Retinal pigment epithelial cell (primary cell): Measurements from ENCODE around the gene UGT8.
A peak's percentile ranks its signal among the peaks of the same experiment; 100 is the strongest.

Source experiments
- DNase-seq: peaks from one replicate; pipeline ENCODE4 v3.0.0-alpha.2; 2010; ENCODE audit warnings: low read depth
- H3K4me3 ChIP-seq: 2 replicates; pipeline ENCODE4 v1.5.1; 2011; ENCODE audit warnings: mild to moderate bottlenecking, low read length, control low read depth, moderate library complexity
- CTCF ChIP-seq: conservative IDR thresholded peaks from 2 replicates; pipeline ENCODE4 v1.5.1; 2011; ENCODE audit warnings: low read depth, low read length, control low read depth, inconsistent platforms

The UGT8 gene

DNA sequence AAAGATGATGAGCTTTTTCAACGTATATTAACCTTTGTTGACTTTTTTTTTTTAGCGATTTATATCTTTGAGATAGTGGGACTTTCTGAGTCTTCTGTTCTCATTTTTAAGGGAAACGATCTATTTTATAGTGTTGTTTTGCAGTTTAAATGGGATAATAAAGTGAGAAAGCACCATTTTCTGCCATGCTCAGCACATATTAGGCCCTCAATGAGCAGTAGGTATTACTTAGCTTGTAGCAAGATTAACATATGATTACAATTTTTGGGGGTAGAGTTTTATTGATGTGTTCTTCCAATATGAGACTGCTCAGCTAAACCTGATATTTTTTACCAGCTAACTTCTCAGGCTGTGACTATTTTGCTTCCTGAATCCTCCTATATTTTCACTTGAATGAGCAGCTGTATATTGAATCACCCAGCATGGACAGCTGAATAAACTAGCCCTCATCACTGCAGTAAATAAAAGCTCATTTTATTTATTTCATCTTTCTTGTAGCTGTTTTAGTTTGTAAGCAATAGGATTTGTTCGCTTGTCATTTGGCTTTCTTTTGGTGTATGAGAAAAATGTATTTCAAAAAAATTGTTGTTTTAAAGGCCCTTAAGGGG, 43.7 kb downstream of the UGT8 start:
- TF ChIP-seq CTCF, result no peak
- no peak for DNase-seq
- H3K4me3 ChIP-seq, result no peak overlapping the region

- TF ChIP-seq CTCF, result no peak
- no peak for DNase-seq
- H3K4me3 ChIP-seq, result no peak overlapping the region
These were observed 51.3 kb downstream of the UGT8 start for GRCh38 chr4:114649908-114650307.

DNA sequence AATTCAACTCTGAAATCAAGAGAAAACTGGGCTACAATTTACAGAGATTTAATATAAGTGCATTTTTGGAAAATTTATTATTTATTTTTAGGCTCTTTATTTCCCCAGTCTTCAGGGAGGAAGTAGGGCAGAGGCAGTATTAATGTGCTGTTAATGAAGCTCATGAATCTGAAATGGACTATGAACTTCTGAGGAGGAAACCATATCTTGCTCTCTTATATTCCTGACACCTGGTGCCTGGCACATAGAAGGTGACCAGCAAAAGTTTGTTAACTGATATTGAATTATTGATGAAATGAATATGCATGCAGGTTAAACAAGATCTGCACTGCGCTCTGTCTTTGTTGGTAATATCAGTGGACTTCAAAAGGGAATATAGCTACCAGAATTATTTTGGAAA, 55.1 kb downstream of the UGT8 start:
- TF ChIP-seq CTCF, result no peak
- no peak overlapping the region for H3K4me3 ChIP-seq
- no peak for DNase-seq

- DNase-seq, result no peak
- no peak for TF ChIP-seq CTCF
- no peak overlapping the region for H3K4me3 ChIP-seq
These were observed 56.0 kb downstream of the UGT8 start for GRCh38 chr4:114654592-114654991.

GRCh38 chr4:114658179-114658578, 59.6 kb downstream of the UGT8 start:
- DNase-seq, result no peak
- H3K4me3 ChIP-seq, result no peak overlapping the region
- TF ChIP-seq CTCF, result no peak

GRCh38 chr4:114658776-114659175, 60.2 kb downstream of the UGT8 start:
- TF ChIP-seq CTCF, result no peak
- DNase-seq, result no peak
- no peak overlapping the region for H3K4me3 ChIP-seq

- no peak overlapping the region for H3K4me3 ChIP-seq
- DNase-seq, result peak; percentile 36
- peak; percentile 96 for TF ChIP-seq CTCF
These were observed 60.9 kb downstream of the UGT8 start for GRCh38 chr4:114659386-114660008.
